ENCODE results near the gene ZNF771.

The ZNF771 gene

GRCh38 chr16:30381291-30382041 is 25.9 kb upstream of the ZNF771 start:
- no peaks in the 10 kb centered on the region for H3K36me3 Mint-ChIP-seq (ENCODE audit: low read depth)
- TF ChIP-seq, protein P1, sequence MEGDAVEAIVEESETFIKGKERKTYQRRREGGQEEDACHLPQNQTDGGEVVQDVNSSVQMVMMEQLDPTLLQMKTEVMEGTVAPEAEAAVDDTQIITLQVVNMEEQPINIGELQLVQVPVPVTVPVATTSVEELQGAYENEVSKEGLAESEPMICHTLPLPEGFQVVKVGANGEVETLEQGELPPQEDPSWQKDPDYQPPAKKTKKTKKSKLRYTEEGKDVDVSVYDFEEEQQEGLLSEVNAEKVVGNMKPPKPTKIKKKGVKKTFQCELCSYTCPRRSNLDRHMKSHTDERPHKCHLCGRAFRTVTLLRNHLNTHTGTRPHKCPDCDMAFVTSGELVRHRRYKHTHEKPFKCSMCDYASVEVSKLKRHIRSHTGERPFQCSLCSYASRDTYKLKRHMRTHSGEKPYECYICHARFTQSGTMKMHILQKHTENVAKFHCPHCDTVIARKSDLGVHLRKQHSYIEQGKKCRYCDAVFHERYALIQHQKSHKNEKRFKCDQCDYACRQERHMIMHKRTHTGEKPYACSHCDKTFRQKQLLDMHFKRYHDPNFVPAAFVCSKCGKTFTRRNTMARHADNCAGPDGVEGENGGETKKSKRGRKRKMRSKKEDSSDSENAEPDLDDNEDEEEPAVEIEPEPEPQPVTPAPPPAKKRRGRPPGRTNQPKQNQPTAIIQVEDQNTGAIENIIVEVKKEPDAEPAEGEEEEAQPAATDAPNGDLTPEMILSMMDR (IDR thresholded peaks at IDR 0.05; ENCODE audit: unreplicated experiment in 3 of 3): no peak
- peaks cover 4% of the 10 kb centered on the region for H3K27me3 Mint-ChIP-seq (ENCODE audit: low read depth)
- H3K4me3 Mint-ChIP-seq: peak overlapping the region in 2 of 3 experiments; percentile 17 to 28
- peak overlapping the region in 2 of 3 experiments; percentile 33 to 51 for H3K27ac Mint-ChIP-seq
- peaks cover 23% of the 10 kb centered on the region for H3K4me1 Mint-ChIP-seq
- no peaks in the 10 kb centered on the region for H3K9me3 Mint-ChIP-seq

GRCh38 chr16:30382111-30382881 is 25.1 kb upstream of the ZNF771 start, which contains the start of gene SEPTIN1:
SEPTIN1 (minus strand) TSS chr16:30382561; CDS start chr16:30382542, 19 bp downstream.
- Mint-ChIP-seq H3K27ac (peak within 1 kb of the TSS; percentile 33 to 92 (median 86)), H3K4me1 (peaks cover 20% of the 10 kb centered on the region), H3K27me3 (ENCODE audit: low read depth) (peaks cover 4% of the 10 kb centered on the region), H3K4me3 (peak within 1 kb of the TSS in 2 of 3 experiments; percentile 53 to 58), H3K36me3 (ENCODE audit: low read depth) (no peaks in the 10 kb centered on the region), H3K9me3 (no peaks in the 10 kb centered on the region)
- TF ChIP-seq, protein P1 (IDR thresholded peaks at IDR 0.05; ENCODE audit: unreplicated experiment in 3 of 3): no peak

- H3K27ac Mint-ChIP-seq: peak overlapping the region in 2 of 3 experiments; percentile 86 to 92
- H3K27me3 Mint-ChIP-seq (ENCODE audit: low read depth): peaks cover 4% of the 10 kb centered on the region
Measured at GRCh38 chr16:30383521-30383920, 23.9 kb upstream of the ZNF771 start.

DNA sequence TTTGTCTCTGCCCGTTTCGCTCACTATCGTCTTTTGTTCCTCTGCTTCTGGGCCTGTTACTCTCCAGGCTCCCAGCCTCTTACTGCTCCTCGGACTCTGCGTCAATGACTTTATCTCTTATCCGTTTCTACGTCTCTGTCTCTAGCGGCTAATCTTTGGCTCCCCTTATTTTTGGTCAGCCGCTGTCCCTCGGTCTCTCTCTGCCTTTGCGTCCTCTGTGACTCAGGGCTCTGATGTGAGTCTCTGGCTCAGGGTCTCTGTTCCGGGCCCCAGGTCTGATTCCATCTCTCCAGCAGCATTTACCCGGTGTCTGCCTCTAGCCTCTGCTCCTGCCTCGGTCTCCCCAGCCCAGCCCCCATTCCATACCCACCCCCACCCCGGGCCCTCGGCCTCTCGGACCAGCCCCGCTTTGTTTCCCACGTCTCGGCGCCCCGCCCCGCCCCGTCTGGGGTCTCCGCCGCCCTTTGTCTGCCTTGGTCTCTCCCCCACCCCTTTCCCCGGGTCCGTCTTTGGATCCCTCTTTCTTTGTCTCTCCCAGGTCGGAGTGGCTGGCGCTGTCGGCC is 12.7 kb upstream of the ZNF771 start:
- H3K4me3 Mint-ChIP-seq: peak overlapping the region; percentile 88
- H3K36me3 Mint-ChIP-seq (ENCODE audit: low read depth): peaks cover 12% of the 10 kb centered on the region
- no peaks in the 10 kb centered on the region for H3K27me3 Mint-ChIP-seq (ENCODE audit: low read depth)
- TF ChIP-seq, protein P1 (IDR thresholded peaks at IDR 0.05; ENCODE audit: unreplicated experiment in 3 of 3): no peak
- no peaks in the 10 kb centered on the region for H3K9me3 Mint-ChIP-seq
- peaks cover 27% of the 10 kb centered on the region for H3K4me1 Mint-ChIP-seq
- peak overlapping the region; percentile 98 to 99 (median 99) for H3K27ac Mint-ChIP-seq

More at GRCh38 chr16:30383521-30383920, 23.9 kb upstream of the ZNF771 start:
- Mint-ChIP-seq H3K36me3 (ENCODE audit: low read depth) (no peaks in the 10 kb centered on the region), H3K4me3 (peak overlapping the region in 2 of 3 experiments; percentile 53 to 58), H3K4me1 (peaks cover 17% of the 10 kb centered on the region), H3K9me3 (no peaks in the 10 kb centered on the region)
- TF ChIP-seq, protein P1 (IDR thresholded peaks at IDR 0.05; ENCODE audit: unreplicated experiment in 3 of 3): no peak

DNA sequence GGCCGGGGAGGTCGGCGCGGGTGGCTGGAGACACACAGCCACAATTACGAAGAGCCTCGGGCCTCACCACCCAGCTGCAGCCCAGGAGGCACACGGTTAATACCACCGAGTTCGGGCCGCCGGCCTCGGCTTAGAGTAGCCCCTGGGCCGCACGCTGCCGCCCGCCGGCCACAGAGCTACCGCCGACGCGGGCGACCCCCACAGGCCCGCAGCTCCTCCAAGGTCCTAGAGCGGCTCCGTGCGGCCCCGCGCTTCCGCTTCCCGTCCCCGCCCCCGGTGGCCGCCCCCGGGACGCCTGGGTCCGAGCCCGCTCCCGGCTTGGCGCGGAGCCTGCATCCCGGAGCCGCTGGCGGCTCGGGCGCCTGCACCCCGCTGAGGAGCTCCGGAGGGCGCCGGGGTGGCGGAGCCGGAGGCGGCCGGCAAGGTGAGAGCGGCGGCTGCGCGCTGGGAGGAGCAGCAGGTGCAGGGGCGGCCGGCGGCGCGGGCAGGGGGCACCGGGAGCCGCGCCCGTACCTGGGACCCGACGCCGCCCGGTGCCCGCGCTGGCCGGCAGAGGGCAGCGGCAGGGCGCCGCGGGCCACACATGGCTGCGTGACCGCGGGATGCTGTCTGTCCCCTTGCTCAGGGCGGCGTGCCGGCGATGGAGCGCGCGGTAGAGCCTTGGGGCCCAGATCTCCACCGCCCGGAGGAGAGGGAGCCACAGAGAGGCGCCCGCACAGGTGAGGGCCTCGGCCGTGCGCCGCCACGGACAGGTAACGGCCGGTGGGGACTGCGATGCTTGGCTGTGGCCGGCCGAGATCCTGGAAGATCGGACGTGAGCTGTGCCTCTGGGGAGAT is 12.0 kb upstream of the ZNF771 start, which contains the start of gene ZNF48:
TSS of gene ZNF48 (plus strand) at position 266 of the 837 bp plus-strand sequence. CDS start at position 641, 375 bp downstream.
- TF ChIP-seq, protein P1 (IDR thresholded peaks at IDR 0.05; ENCODE audit: unreplicated experiment in 3 of 3): peak; percentile 21 to 27 (median 21)
- Mint-ChIP-seq H3K27me3 (ENCODE audit: low read depth) (no peaks in the 10 kb centered on the region), H3K4me3 (peak within 1 kb of the TSS; percentile 88 to 90 (median 89)), H3K9me3 (no peaks in the 10 kb centered on the region), H3K4me1 (peaks cover 32% of the 10 kb centered on the region), H3K36me3 (ENCODE audit: low read depth) (peaks cover 16% of the 10 kb centered on the region), H3K27ac (peak within 1 kb of the TSS; percentile 98 to 99 (median 99))
